ENCODE measurements around the gene FAHD1.

Gene FAHD1

GRCh38 chr16:1830213-1830612, 3.2 kb downstream of the FAHD1 start:
- no peak for DNase-seq (ENCODE audit: low read depth, low spot score)
- no peak overlapping the region for H3K4me3 ChIP-seq (ENCODE audit: low read length)

GRCh38 chr16:1831186-1832075, 4.4 kb downstream of the FAHD1 start:
- DNase-seq (ENCODE audit: low read depth, low spot score): no peak
- H3K4me3 ChIP-seq (ENCODE audit: low read length): no peak overlapping the region

GRCh38 chr16:1832838-1833454, 5.9 kb downstream of the FAHD1 start:
- DNase-seq (ENCODE audit: low read depth, low spot score): no peak
- H3K4me3 ChIP-seq (ENCODE audit: low read length): no peak overlapping the region

GRCh38 chr16:1834096-1834495, 7.1 kb downstream of the FAHD1 start:
- DNase-seq (ENCODE audit: low read depth, low spot score): no peak
- H3K4me3 ChIP-seq (ENCODE audit: low read length): no peak overlapping the region

- H3K4me3 ChIP-seq (ENCODE audit: low read length): no peak overlapping the region
- no peak for DNase-seq (ENCODE audit: low read depth, low spot score)
These were observed 12.5 kb downstream of the FAHD1 start for GRCh38 chr16:1839554-1839953.

GRCh38 chr16:1845985-1846384, 19.0 kb downstream of the FAHD1 start:
- DNase-seq (ENCODE audit: low read depth, low spot score): no peak
- H3K4me3 ChIP-seq (ENCODE audit: low read length): no peak overlapping the region

GRCh38 chr16:1846416-1846815, 19.4 kb downstream of the FAHD1 start:
- DNase-seq (ENCODE audit: low read depth, low spot score): no peak

GRCh38 chr16:1850981-1851380, 24.0 kb downstream of the FAHD1 start:
- H3K4me3 ChIP-seq (ENCODE audit: low read length): no peak overlapping the region
- no peak for DNase-seq (ENCODE audit: low read depth, low spot score)

More at GRCh38 chr16:1846416-1846815, 19.4 kb downstream of the FAHD1 start:
- H3K4me3 ChIP-seq (ENCODE audit: low read length): no peak overlapping the region

- no peak overlapping the region for H3K4me3 ChIP-seq (ENCODE audit: low read length)
- DNase-seq (ENCODE audit: low read depth, low spot score): no peak
These were observed 24.8 kb downstream of the FAHD1 start for GRCh38 chr16:1851793-1852192.

GRCh38 chr16:1857433-1858097, 30.6 kb downstream of the FAHD1 start:
- H3K4me3 ChIP-seq (ENCODE audit: low read length): no peak overlapping the region
- no peak for DNase-seq (ENCODE audit: low read depth, low spot score)

GRCh38 chr16:1858189-1858865, 31.3 kb downstream of the FAHD1 start:
- DNase-seq (ENCODE audit: low read depth, low spot score): no peak
- H3K4me3 ChIP-seq (ENCODE audit: low read length): no peak overlapping the region

- no peak for DNase-seq (ENCODE audit: low read depth, low spot score)
- no peak overlapping the region for H3K4me3 ChIP-seq (ENCODE audit: low read length)
These were observed 32.6 kb downstream of the FAHD1 start for GRCh38 chr16:1859650-1860049.

GRCh38 chr16:1861730-1862129, 34.7 kb downstream of the FAHD1 start:
- DNase-seq (ENCODE audit: low read depth, low spot score): no peak
- H3K4me3 ChIP-seq (ENCODE audit: low read length): no peak overlapping the region

GRCh38 chr16:1862394-1862793, 35.4 kb downstream of the FAHD1 start:
- H3K4me3 ChIP-seq (ENCODE audit: low read length): no peak overlapping the region
- no peak for DNase-seq (ENCODE audit: low read depth, low spot score)

GRCh38 chr16:1863681-1864460, 36.9 kb downstream of the FAHD1 start:
- no peak overlapping the region for H3K4me3 ChIP-seq (ENCODE audit: low read length)
- peak; percentile 32 for DNase-seq (ENCODE audit: low read depth, low spot score)

- DNase-seq (ENCODE audit: low read depth, low spot score): no peak
- no peak overlapping the region for H3K4me3 ChIP-seq (ENCODE audit: low read length)
These were observed 39.1 kb downstream of the FAHD1 start for GRCh38 chr16:1865902-1866690.

- H3K4me3 ChIP-seq (ENCODE audit: low read length): no peak overlapping the region
- DNase-seq (ENCODE audit: low read depth, low spot score): no peak
These were observed 43.5 kb downstream of the FAHD1 start for GRCh38 chr16:1870365-1871082.

Measured in Jurkat, Clone E6-1 (cell line).